ENCODE data around the gene BCL2L12. TPM values are rescaled to one million over a fixed set of nuclear protein-coding genes. Genes with fewer than 3 reads are reported as not detected.

BCL2L12 gene
- polyA plus RNA-seq, 3 donors, result 14.1 to 18.4 (median 15.4) TPM

Other genes starting within 250 kb of the BCL2L12 start
- not detected for gene PTH2, start 242.5 kb upstream of the BCL2L12 start, polyA plus RNA-seq
- gene GFY, start 240.5 kb upstream of the BCL2L12 start, polyA plus RNA-seq, result not detected
- gene SLC17A7, start 224.4 kb upstream of the BCL2L12 start, polyA plus RNA-seq, result 1 to 10 TPM in 2 of 3 donors, under 1 TPM in 1; 0.23 to 7.3 (median 1.5) TPM
- 10 to 100 TPM; 43.8 to 85.5 (median 50.3) TPM for gene PIH1D1, start 214.1 kb upstream of the BCL2L12 start, polyA plus RNA-seq
- 10 to 100 TPM; 24.1 to 31.4 (median 29.5) TPM for gene ALDH16A1, start 212.7 kb upstream of the BCL2L12 start, polyA plus RNA-seq
- gene FLT3LG, start 191.7 kb upstream of the BCL2L12 start, polyA plus RNA-seq, result 10 to 100 TPM in 1 of 3 donors, 1 to 10 TPM in 2; 2.6 to 20.5 (median 7.4) TPM
- gene RPL13A, start 178.3 kb upstream of the BCL2L12 start, polyA plus RNA-seq, result 1,000 to 10,000 TPM; 3,139 to 5,659 (median 3,499) TPM
- gene RPS11, start 169.5 kb upstream of the BCL2L12 start, polyA plus RNA-seq, result 1,000 to 10,000 TPM; 3,233 to 6,569 (median 4,953) TPM
- gene FCGRT, start 153.3 kb upstream of the BCL2L12 start, polyA plus RNA-seq, result 100 to 1,000 TPM in 2 of 3 donors, 10 to 100 TPM in 1; 57.1 to 268 (median 264) TPM
- gene RCN3, start 137.9 kb upstream of the BCL2L12 start, polyA plus RNA-seq, result 10 to 100 TPM in 2 of 3 donors, 1 to 10 TPM in 1; 7.8 to 61.6 (median 33.7) TPM
- 10 to 100 TPM; 61.0 to 95.7 (median 77.8) TPM for gene NOSIP, start 85.4 kb upstream of the BCL2L12 start, polyA plus RNA-seq
- gene PRRG2, start 84.6 kb upstream of the BCL2L12 start, polyA plus RNA-seq, result 10 to 100 TPM in 1 of 3 donors, 1 to 10 TPM in 2; 2.9 to 11.7 (median 3.0) TPM
- gene PRR12, start 74.8 kb upstream of the BCL2L12 start, polyA plus RNA-seq, result 10 to 100 TPM in 1 of 3 donors, 1 to 10 TPM in 2; 5.1 to 11.5 (median 7.3) TPM
- gene RRAS, start 25.8 kb upstream of the BCL2L12 start, polyA plus RNA-seq, result 100 to 1,000 TPM in 2 of 3 donors, 10 to 100 TPM in 1; 31.9 to 302 (median 198) TPM
- 10 to 100 TPM; 12.7 to 23.5 (median 17.4) TPM for gene SCAF1, start 23.7 kb upstream of the BCL2L12 start, polyA plus RNA-seq
- 10 to 100 TPM; 45.8 to 76.0 (median 56.6) TPM for gene IRF3, start 76 bp upstream of the BCL2L12 start, polyA plus RNA-seq
- 100 to 1,000 TPM in 2 of 3 donors, 10 to 100 TPM in 1; 80.2 to 153 (median 118) TPM for gene PRMT1, start 11.3 kb downstream of the BCL2L12 start, polyA plus RNA-seq
- gene ADM5, start 23.7 kb downstream of the BCL2L12 start, polyA plus RNA-seq, result 1 to 10 TPM; 1.0 to 2.5 (median 1.0) TPM
- gene CPT1C, start 25.2 kb downstream of the BCL2L12 start, polyA plus RNA-seq, result 10 to 100 TPM in 1 of 3 donors, 1 to 10 TPM in 2; 1.8 to 12.1 (median 3.2) TPM
- gene TSKS, start 97.4 kb downstream of the BCL2L12 start, polyA plus RNA-seq, result 1 to 10 TPM in 2 of 3 donors, under 1 TPM in 1; 0.22 to 2.5 (median 1.1) TPM
- gene AP2A1, start 101.1 kb downstream of the BCL2L12 start, polyA plus RNA-seq, result 10 to 100 TPM; 49.3 to 82.4 (median 75.9) TPM
- gene FUZ, start 147.4 kb downstream of the BCL2L12 start, polyA plus RNA-seq, result 10 to 100 TPM; 19.3 to 21.8 (median 20.9) TPM
- gene MED25, start 152.4 kb downstream of the BCL2L12 start, polyA plus RNA-seq, result 10 to 100 TPM; 21.8 to 38.8 (median 22.4) TPM
- gene PTOV1, start 185.2 kb downstream of the BCL2L12 start, polyA plus RNA-seq, result 10 to 100 TPM; 69.1 to 76.8 (median 73.5) TPM
- gene PNKP, start 201.6 kb downstream of the BCL2L12 start, polyA plus RNA-seq, result 10 to 100 TPM; 29.7 to 50.9 (median 45.8) TPM
- 10 to 100 TPM; 21.6 to 43.5 (median 41.7) TPM for gene AKT1S1, start 211.4 kb downstream of the BCL2L12 start, polyA plus RNA-seq
- gene TBC1D17, start 211.8 kb downstream of the BCL2L12 start, polyA plus RNA-seq, result 10 to 100 TPM; 35.7 to 46.6 (median 37.0) TPM
- gene IL4I1, start 231.0 kb downstream of the BCL2L12 start, polyA plus RNA-seq, result 1 to 10 TPM in 1 of 3 donors, under 1 TPM in 1, not detected in 1; 0.63 to 1.5 TPM